MM.1S (cell line): ENCODE data around the gene DAPP1.

ENCODE experiments used
- DNase-seq: peaks from one replicate; pipeline ENCODE4 v3.0.0-alpha.2; 2015
- H2AFZ ChIP-seq: fragments of 300-600 bp; sonication (generic); 2 replicates; pipeline ENCODE4 v1.6.0; 2016; ENCODE audit warnings: antibody characterized with exemption, low read length
- H3F3A ChIP-seq: fragments of 300-600 bp; sonication (generic); 2 replicates; pipeline ENCODE4 v1.6.1; 2016; ENCODE audit warnings: mild to moderate bottlenecking, antibody characterized with exemption, low read length, moderate library complexity, mixed read lengths; ENCODE audit not compliant: insufficient read depth
- H3K27ac ChIP-seq: fragments of 300-600 bp; sonication (generic); 2 replicates; pipeline ENCODE4 v1.5.1; 2016; ENCODE audit warnings: mild to moderate bottlenecking, low read length
- H3K27me3 ChIP-seq: fragments of 300-600 bp; sonication (generic); replicated peaks from 2 replicates; pipeline ENCODE4 v1.6.0; 2016; ENCODE audit warnings: low read length; ENCODE audit not compliant: insufficient read depth
- H3K36me3 ChIP-seq: fragments of 300-600 bp; sonication (generic); replicated peaks from 2 replicates; pipeline ENCODE4 v1.6.1; 2016; ENCODE audit warnings: mild to moderate bottlenecking, low read length, mixed read lengths; ENCODE audit not compliant: insufficient read depth
- H3K4me1 ChIP-seq: fragments of 300-600 bp; sonication (generic); 2 replicates; pipeline ENCODE4 v1.6.1; 2016; ENCODE audit warnings: low read length, mixed read lengths
- H3K4me2 ChIP-seq: fragments of 300-600 bp; sonication (generic); 2 replicates; pipeline ENCODE4 v1.6.0; 2016; ENCODE audit warnings: low read depth, low read length
- H3K4me3 ChIP-seq: fragments of 300-600 bp; sonication (generic); 2 replicates; pipeline ENCODE4 v1.5.1; 2016; ENCODE audit warnings: low read length, mixed read lengths
- H3K79me2 ChIP-seq: fragments of 300-600 bp; sonication (generic); 2 replicates; pipeline ENCODE4 v1.6.1; 2016; ENCODE audit warnings: mixed run types, low read length, mixed read lengths
- H3K9ac ChIP-seq: fragments of 300-600 bp; sonication (generic); 2 replicates; pipeline ENCODE4 v1.6.1; 2016; ENCODE audit warnings: low read length, mixed read lengths
- H3K9me2 ChIP-seq: fragments of 300-600 bp; sonication (generic); replicated peaks from 2 replicates; pipeline ENCODE4 v1.6.1; 2016; ENCODE audit warnings: mild to moderate bottlenecking, low read length, mixed read lengths; ENCODE audit not compliant: insufficient read depth
- H3K9me3 ChIP-seq: fragments of 300-600 bp; sonication (generic); replicated peaks from 2 replicates; pipeline ENCODE4 v1.6.1; 2016; ENCODE audit warnings: mild to moderate bottlenecking, low read length, mixed read lengths; ENCODE audit not compliant: insufficient read depth
- H4K20me1 ChIP-seq: fragments of 300-600 bp; sonication (generic); 2 replicates; pipeline ENCODE4 v1.6.1; 2016; ENCODE audit warnings: mild to moderate bottlenecking, low read length, moderate library complexity, mixed read lengths; ENCODE audit not compliant: insufficient read depth
- CTCF ChIP-seq: fragments of 300-600 bp; sonication (generic); IDR thresholded peaks from 2 replicates; pipeline ENCODE4 v1.5.1; 2016; ENCODE audit warnings: antibody characterized with exemption, low read length, mixed read lengths
- EZH2 ChIP-seq: fragments of 300-600 bp; sonication (generic); optimal IDR thresholded peaks from 2 replicates; pipeline ENCODE3; 2017; ENCODE audit warnings: low read depth, mild to moderate bottlenecking, antibody characterized with exemption, low read length, mixed read lengths
- EZH2phosphoT487 ChIP-seq: fragments of 300-600 bp; sonication (generic); IDR thresholded peaks from 2 replicates; pipeline ENCODE4 v1.6.1; 2018; ENCODE audit warnings: antibody characterized with exemption, low read length

The DAPP1 gene

GRCh38 chr4:99832321-99832720 lies 15.7 kb downstream of the DAPP1 start:
- Histone ChIP-seq H3K4me3 (no peak overlapping the region), H3K4me2 (no peak overlapping the region), H4K20me1 (peaks cover 8% of the 10 kb centered on the region; the same call in 1 of the 2 replicates), H3K27me3 (no peaks in the 10 kb centered on the region), H3F3A (peaks cover 4% of the 10 kb centered on the region; the same call in 1 of the 2 replicates), H3K27ac (no peak overlapping the region), H3K79me2 (peaks cover 97% of the 10 kb centered on the region), H3K4me1 (0 out of 2 replicates have a peak, but pooled peaks cover 11% of the 10 kb centered on the region), H2AFZ (no peak overlapping the region), H3K9ac (no peak overlapping the region), H3K36me3 (peaks cover 4% of the 10 kb centered on the region; the same call in 1 of the 2 replicates), H3K9me3 (no peaks in the 10 kb centered on the region), H3K9me2 (no peaks in the 10 kb centered on the region)
- DNase-seq = no peak
- TF ChIP-seq CTCF (no peak), EZH2phosphoT487 (no peak), EZH2 (no peak)

- peaks cover 8% of the 10 kb centered on the region; the same call in 1 of the 2 replicates for H4K20me1 ChIP-seq
- no peaks in the 10 kb centered on the region for H3K9me2 ChIP-seq
- peaks cover under 1% of the 10 kb centered on the region; the same call in 1 of the 2 replicates for H3F3A ChIP-seq
- no peak overlapping the region for H3K4me2 ChIP-seq
- H3K36me3 ChIP-seq = peaks cover 4% of the 10 kb centered on the region; the same call in 1 of the 2 replicates
- no peaks in the 10 kb centered on the region for H3K27me3 ChIP-seq
- no peak overlapping the region for H3K4me3 ChIP-seq
- peaks cover 95% of the 10 kb centered on the region for H3K79me2 ChIP-seq
- H3K4me1 ChIP-seq = 0 out of 2 replicates have a peak, but pooled peaks cover 7% of the 10 kb centered on the region
- no peak for TF ChIP-seq EZH2phosphoT487
- TF ChIP-seq CTCF = no peak
- TF ChIP-seq EZH2 = no peak
- no peak for DNase-seq
- H3K9me3 ChIP-seq = no peaks in the 10 kb centered on the region
- no peak overlapping the region for H3K9ac ChIP-seq
- H3K27ac ChIP-seq = no peak overlapping the region
- no peak overlapping the region for H2AFZ ChIP-seq
Observed at GRCh38 chr4:99832758-99833157, 16.1 kb downstream of the DAPP1 start.

DNA sequence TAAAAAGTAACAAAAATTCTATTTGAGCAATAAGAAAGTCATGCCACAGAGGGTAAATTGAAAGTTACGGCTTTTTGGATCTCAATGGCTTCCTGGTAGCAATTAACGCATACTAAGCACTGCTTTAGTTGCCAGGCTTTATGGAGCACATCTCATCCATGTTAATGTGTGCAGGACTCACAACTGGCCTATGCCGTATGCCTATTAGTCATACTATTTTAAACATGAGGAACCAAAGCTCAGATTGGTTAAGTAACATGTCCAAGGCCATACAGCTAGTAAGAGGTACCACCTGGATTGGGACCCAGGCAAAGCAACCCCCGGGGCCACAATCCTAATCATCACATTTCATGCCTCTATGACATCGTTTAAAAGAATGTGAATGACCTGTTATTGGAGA lies 17.1 kb downstream of the DAPP1 start:
- TF ChIP-seq CTCF (no peak), EZH2phosphoT487 (no peak), EZH2 (no peak)
- no peak overlapping the region for H3K9ac ChIP-seq
- no peak overlapping the region for H3K27ac ChIP-seq
- no peak overlapping the region for H3K4me2 ChIP-seq
- H3F3A ChIP-seq = no peaks in the 10 kb centered on the region
- H3K9me3 ChIP-seq = no peaks in the 10 kb centered on the region
- H4K20me1 ChIP-seq = peaks cover 8% of the 10 kb centered on the region; the same call in 1 of the 2 replicates
- H3K4me3 ChIP-seq = no peak overlapping the region
- H3K4me1 ChIP-seq = 0 out of 2 replicates have a peak, but pooled peaks cover under 1% of the 10 kb centered on the region
- H2AFZ ChIP-seq = no peak overlapping the region
- H3K79me2 ChIP-seq = peaks cover 93% of the 10 kb centered on the region
- H3K36me3 ChIP-seq = peaks cover 4% of the 10 kb centered on the region; the same call in 1 of the 2 replicates
- H3K27me3 ChIP-seq = no peaks in the 10 kb centered on the region
- H3K9me2 ChIP-seq = no peaks in the 10 kb centered on the region
- DNase-seq = no peak
